HEK293 (cell line): Measurements from ENCODE around the gene BORCS5.
"Not testable (repeated sequence)": the region's sequence is repeated elsewhere in the genome, so short reads cannot be mapped to it uniquely, and the experiment has no call there.

Experiments
- CTCF ChIA-PET: fragments of 350-600 bp; formaldehyde crosslinking; extraction: SDS; loops from one replicate; lab custom pipeline; 2021; ENCODE audit warnings: antibody characterized with exemption; lab: Yijun Ruan, JAX
- POLR2A ChIA-PET: fragments of 300-600 bp; formaldehyde crosslinking; extraction: SDS; loops from one replicate; lab custom pipeline; 2020; ENCODE audit warnings: antibody characterized with exemption, inconsistent platforms; lab: Yijun Ruan, JAX
- H3K27ac ChIP-seq: fragments of 200-500 bp; sonication (Bioruptor generic); 2 replicates; pipeline ENCODE4 v1.5.1; 2014; ENCODE audit warnings: low read depth, low read length, control low read depth, inconsistent platforms; ENCODE audit errors: extremely low read depth
- H3K36me3 ChIP-seq, 2 experiments: fragments of 200-500 bp in 1 of 2; sonication (Bioruptor generic) in 1 of 2; 1 replicate in 1 of 2; 2 replicates in 1 of 2; pipeline ENCODE4 v1.5.1; 2014 to 2017; ENCODE audit warnings: inconsistent platforms in 2 of 2, low read length in 2 of 2; ENCODE audit not compliant: control insufficient read depth in 2 of 2, insufficient read depth in 1 of 2
- H3K4me1 ChIP-seq: fragments of 200-500 bp; sonication (Bioruptor generic); 2 replicates; pipeline ENCODE4 v1.5.1; 2014; ENCODE audit warnings: mild to moderate bottlenecking, low read length, inconsistent platforms; ENCODE audit not compliant: control insufficient read depth, insufficient read depth
- H3K4me3 ChIP-seq: 2 replicates; pipeline ENCODE4 v1.5.1; 2011; ENCODE audit warnings: low read depth, mild to moderate bottlenecking, control low read depth, low read length, moderate library complexity
- H3K9me3 ChIP-seq: fragments of 200-500 bp; sonication (Bioruptor generic); 2 replicates; pipeline ENCODE4 v1.5.1; 2014; ENCODE audit warnings: low read depth, low read length, inconsistent platforms; ENCODE audit not compliant: control insufficient read depth, insufficient read depth
- GFI1B ChIP-seq: fragments of 450-650 bp; formaldehyde crosslinking; IDR thresholded peaks from 2 replicates; pipeline ENCODE4 v1.5.1; 2016; ENCODE audit warnings: missing biosample characterization, missing genetic modification characterization
- RBAK ChIP-seq: fragments of 450-650 bp; formaldehyde crosslinking; IDR thresholded peaks from 2 replicates; pipeline ENCODE4 v1.5.1; 2016; ENCODE audit warnings: missing biosample characterization, missing genetic modification characterization
- SP7 ChIP-seq: fragments of 450-650 bp; formaldehyde crosslinking; IDR thresholded peaks from 2 replicates; pipeline ENCODE4 v1.5.1; 2016; ENCODE audit warnings: missing biosample characterization, missing genetic modification characterization
- ZBTB21 ChIP-seq: fragments of 450-650 bp; formaldehyde crosslinking; IDR thresholded peaks from 2 replicates; pipeline ENCODE4 v1.5.1; 2017; ENCODE audit warnings: missing biosample characterization, missing genetic modification characterization
- ZNF121 ChIP-seq: fragments of 450-650 bp; formaldehyde crosslinking; IDR thresholded peaks from 2 replicates; pipeline ENCODE4 v1.5.1; 2016; ENCODE audit warnings: missing biosample characterization, missing genetic modification characterization
- ZNF211 ChIP-seq: fragments of 450-650 bp; formaldehyde crosslinking; IDR thresholded peaks from 2 replicates; pipeline ENCODE4 v1.5.1; 2016; ENCODE audit warnings: low read depth, missing biosample characterization, missing genetic modification characterization
- ZNF23 ChIP-seq: fragments of 450-650 bp; formaldehyde crosslinking; IDR thresholded peaks from 2 replicates; pipeline ENCODE4 v1.5.1; 2016; ENCODE audit warnings: missing biosample characterization, missing genetic modification characterization, borderline replicate concordance
- ZNF239 ChIP-seq: fragments of 450-650 bp; formaldehyde crosslinking; IDR thresholded peaks from 2 replicates; pipeline ENCODE4 v1.5.1; 2016; ENCODE audit warnings: missing biosample characterization, missing genetic modification characterization
- ZNF266 ChIP-seq: fragments of 450-650 bp; formaldehyde crosslinking; IDR thresholded peaks from 2 replicates; pipeline ENCODE4 v1.5.1; 2016; ENCODE audit warnings: missing biosample characterization, missing genetic modification characterization, low read depth
- ZNF629 ChIP-seq: fragments of 450-650 bp; formaldehyde crosslinking; IDR thresholded peaks from 2 replicates; pipeline ENCODE4 v1.5.1; 2017; ENCODE audit warnings: missing biosample characterization, missing genetic modification characterization
- ZNF664 ChIP-seq: fragments of 450-650 bp; formaldehyde crosslinking; IDR thresholded peaks from 2 replicates; pipeline ENCODE4 v1.5.1; 2016; ENCODE audit warnings: missing biosample characterization, missing genetic modification characterization
- ZNF747 ChIP-seq: fragments of 450-650 bp; formaldehyde crosslinking; IDR thresholded peaks from 2 replicates; pipeline ENCODE4 v1.5.1; 2016; ENCODE audit warnings: missing biosample characterization, missing genetic modification characterization
- TF ChIP-seq, protein P1 (sequence below): fragments of 450-650 bp; formaldehyde crosslinking; IDR thresholded peaks from 2 replicates; pipeline ENCODE4 v1.5.1; 2016; ENCODE audit warnings: missing biosample characterization, missing genetic modification characterization
- TF ChIP-seq, protein P2 (sequence below): fragments of 450-650 bp; formaldehyde crosslinking; IDR thresholded peaks from 2 replicates; pipeline ENCODE4 v1.5.1; 2017; ENCODE audit warnings: missing biosample characterization, missing genetic modification characterization
- TF ChIP-seq, protein P3 (sequence below): fragments of 450-650 bp; formaldehyde crosslinking; IDR thresholded peaks from 2 replicates; pipeline ENCODE4 v1.5.1; 2016; ENCODE audit warnings: missing biosample characterization, missing genetic modification characterization
- TF ChIP-seq, protein P4 (sequence below): fragments of 450-650 bp; formaldehyde crosslinking; IDR thresholded peaks from 2 replicates; pipeline ENCODE4 v1.5.1; 2017; ENCODE audit warnings: missing biosample characterization, missing genetic modification characterization

BORCS5 gene

DNA sequence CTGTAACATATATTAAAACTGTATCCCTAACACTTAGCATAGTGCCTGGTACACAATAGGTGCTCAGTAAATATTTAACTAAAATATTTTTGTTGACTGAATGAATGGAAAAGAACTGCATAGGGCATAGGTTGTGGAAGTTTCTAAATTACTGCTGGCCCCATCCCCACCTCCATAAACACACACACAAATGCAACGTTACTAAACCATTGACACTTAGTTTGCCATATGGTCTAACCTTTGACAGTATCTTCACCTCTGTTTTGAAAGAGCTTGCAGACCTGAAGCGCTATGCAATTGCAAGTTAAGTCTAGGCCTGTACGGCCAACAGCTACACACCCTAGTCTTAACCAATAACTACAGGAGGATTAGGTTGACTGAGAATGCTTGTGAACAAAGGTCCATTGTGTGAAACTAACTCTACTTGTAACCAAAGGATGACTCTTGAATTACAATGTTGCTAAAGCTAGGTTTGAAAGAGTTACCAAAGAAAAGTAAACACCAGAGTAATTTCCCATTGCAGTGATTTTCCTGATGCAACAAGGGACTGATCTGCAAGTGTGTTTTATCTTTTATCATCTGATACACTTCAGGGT lies 5.9 kb upstream of the BORCS5 start:
- CTCF ChIA-PET, result interaction anchor here (0.6 to 1.1 kb wide), 3 partner anchors 23 to 315 kb away, joined by 3 to 10 read pairs (median 5); no protein-coding TSS in a partner anchor
- H3K4me1 ChIP-seq, result peaks cover 3% of the 10 kb centered on the region; the same call in 1 of the 2 replicates
- H3K9me3 ChIP-seq, result no peaks in the 10 kb centered on the region
- POLR2A ChIA-PET, result interaction anchor here (0.6 kb wide), 3 partner anchors 9 to 372 kb away, joined by 3 to 4 read pairs (median 3); no protein-coding TSS in a partner anchor
- no peak overlapping the region for H3K4me3 ChIP-seq
- H3K36me3 ChIP-seq, result no peaks in the 10 kb centered on the region
- TF ChIP-seq ZNF211 (no peak), GFI1B (tag by site-specific recombination) (peak; percentile 28; the same call in 1 of the 2 replicates), SP7 (no peak), ZNF747 (tag by site-specific recombination) (no peak), ZNF266 (no peak), ZNF239 (tag by site-specific recombination) (no peak), ZBTB21 (tag by site-specific recombination) (no peak), ZNF664 (tag by site-specific recombination) (peak; percentile 97), ZNF629 (no peak)
- TF ChIP-seq, protein P1, sequence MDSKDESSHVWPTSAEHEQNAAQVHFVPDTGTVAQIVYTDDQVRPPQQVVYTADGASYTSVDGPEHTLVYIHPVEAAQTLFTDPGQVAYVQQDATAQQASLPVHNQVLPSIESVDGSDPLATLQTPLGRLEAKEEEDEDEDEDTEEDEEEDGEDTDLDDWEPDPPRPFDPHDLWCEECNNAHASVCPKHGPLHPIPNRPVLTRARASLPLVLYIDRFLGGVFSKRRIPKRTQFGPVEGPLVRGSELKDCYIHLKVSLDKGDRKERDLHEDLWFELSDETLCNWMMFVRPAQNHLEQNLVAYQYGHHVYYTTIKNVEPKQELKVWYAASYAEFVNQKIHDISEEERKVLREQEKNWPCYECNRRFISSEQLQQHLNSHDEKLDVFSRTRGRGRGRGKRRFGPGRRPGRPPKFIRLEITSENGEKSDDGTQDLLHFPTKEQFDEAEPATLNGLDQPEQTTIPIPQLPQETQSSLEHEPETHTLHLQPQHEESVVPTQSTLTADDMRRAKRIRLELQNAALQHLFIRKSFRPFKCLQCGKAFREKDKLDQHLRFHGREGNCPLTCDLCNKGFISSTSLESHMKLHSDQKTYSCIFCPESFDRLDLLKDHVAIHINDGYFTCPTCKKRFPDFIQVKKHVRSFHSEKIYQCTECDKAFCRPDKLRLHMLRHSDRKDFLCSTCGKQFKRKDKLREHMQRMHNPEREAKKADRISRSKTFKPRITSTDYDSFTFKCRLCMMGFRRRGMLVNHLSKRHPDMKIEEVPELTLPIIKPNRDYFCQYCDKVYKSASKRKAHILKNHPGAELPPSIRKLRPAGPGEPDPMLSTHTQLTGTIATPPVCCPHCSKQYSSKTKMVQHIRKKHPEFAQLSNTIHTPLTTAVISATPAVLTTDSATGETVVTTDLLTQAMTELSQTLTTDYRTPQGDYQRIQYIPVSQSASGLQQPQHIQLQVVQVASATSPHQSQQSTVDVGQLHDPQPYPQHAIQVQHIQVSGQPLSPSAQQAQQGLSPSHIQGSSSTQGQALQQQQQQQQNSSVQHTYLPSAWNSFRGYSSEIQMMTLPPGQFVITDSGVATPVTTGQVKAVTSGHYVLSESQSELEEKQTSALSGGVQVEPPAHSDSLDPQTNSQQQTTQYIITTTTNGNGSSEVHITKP (tag by site-specific recombination), result no peak
- TF ChIP-seq, protein P2, sequence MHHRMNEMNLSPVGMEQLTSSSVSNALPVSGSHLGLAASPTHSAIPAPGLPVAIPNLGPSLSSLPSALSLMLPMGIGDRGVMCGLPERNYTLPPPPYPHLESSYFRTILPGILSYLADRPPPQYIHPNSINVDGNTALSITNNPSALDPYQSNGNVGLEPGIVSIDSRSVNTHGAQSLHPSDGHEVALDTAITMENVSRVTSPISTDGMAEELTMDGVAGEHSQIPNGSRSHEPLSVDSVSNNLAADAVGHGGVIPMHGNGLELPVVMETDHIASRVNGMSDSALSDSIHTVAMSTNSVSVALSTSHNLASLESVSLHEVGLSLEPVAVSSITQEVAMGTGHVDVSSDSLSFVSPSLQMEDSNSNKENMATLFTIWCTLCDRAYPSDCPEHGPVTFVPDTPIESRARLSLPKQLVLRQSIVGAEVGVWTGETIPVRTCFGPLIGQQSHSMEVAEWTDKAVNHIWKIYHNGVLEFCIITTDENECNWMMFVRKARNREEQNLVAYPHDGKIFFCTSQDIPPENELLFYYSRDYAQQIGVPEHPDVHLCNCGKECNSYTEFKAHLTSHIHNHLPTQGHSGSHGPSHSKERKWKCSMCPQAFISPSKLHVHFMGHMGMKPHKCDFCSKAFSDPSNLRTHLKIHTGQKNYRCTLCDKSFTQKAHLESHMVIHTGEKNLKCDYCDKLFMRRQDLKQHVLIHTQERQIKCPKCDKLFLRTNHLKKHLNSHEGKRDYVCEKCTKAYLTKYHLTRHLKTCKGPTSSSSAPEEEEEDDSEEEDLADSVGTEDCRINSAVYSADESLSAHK (tag by site-specific recombination), result no peak
- TF ChIP-seq, all 188 proteins: peak for 2
- 0 out of 2 replicates have a peak overlapping the region, but pooled peaks have one; percentile 69 for H3K27ac ChIP-seq

DNA sequence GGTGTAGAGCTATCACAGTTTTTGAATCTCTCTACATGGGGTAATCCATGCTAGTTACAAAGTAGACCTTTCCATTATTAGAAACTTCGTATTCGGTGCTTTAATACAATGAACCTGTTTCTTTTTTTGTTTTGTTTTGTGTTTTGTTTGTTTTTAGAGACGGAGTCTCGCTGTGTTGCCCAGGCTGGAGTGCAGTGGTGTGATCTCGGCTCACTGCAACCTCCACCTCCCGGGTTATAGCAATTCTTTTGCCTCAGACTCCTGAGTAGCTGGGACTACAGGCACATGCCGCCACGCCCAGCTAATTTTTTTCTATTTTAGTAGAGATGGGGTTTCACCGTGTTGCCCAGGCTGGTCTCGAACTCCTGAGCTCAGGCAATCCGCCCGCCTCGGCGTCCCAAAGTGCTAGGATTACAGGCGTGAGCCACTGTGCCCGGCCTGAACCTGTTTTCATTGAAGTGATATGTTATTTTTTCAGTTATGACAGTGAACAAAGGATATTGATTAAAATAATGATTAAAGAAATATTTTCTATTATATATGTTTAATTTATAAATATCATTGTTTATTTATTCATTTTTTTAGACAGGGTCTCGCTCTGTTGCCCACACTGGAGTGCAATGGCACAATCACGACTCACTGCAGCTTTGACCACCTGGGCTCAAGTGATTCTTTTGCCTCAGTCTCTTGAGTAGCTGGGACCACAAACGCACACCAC lies 5.3 kb upstream of the BORCS5 start:
- H3K27ac ChIP-seq, result not testable (repeated sequence)
- POLR2A ChIA-PET, result interaction anchor here (0.7 kb wide), 1 partner anchor 34 kb away, joined by 3 read pairs; no protein-coding TSS in a partner anchor

DNA sequence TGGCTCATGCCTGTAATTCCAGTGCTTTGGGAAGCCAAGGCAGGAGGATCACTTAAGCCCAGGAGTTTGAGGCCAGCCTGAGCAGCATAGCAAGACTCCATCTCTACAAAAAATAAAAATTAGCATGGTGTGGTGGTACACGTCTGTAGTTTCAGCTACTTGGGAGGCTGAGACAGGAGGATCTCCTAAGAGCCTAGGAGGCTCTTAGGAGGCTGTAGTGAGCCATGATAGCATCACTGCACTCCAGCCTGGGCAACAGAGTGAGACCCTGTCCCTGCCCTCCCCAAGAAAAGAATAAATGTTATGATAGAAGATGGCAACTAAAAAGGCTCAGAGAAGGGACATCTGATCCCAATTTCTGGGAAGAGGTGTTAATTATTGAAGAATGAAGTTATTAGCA lies 3.6 kb upstream of the BORCS5 start:
- Histone ChIP-seq H3K9me3 (no peaks in the 10 kb centered on the region), H3K4me1 (peaks cover 7% of the 10 kb centered on the region), H3K27ac (no peak overlapping the region), H3K4me3 (no peak overlapping the region), H3K36me3 (no peaks in the 10 kb centered on the region)
- ChIA-PET POLR2A (no interaction called here), CTCF (no interaction called here)
- TF ChIP-seq, protein P3, sequence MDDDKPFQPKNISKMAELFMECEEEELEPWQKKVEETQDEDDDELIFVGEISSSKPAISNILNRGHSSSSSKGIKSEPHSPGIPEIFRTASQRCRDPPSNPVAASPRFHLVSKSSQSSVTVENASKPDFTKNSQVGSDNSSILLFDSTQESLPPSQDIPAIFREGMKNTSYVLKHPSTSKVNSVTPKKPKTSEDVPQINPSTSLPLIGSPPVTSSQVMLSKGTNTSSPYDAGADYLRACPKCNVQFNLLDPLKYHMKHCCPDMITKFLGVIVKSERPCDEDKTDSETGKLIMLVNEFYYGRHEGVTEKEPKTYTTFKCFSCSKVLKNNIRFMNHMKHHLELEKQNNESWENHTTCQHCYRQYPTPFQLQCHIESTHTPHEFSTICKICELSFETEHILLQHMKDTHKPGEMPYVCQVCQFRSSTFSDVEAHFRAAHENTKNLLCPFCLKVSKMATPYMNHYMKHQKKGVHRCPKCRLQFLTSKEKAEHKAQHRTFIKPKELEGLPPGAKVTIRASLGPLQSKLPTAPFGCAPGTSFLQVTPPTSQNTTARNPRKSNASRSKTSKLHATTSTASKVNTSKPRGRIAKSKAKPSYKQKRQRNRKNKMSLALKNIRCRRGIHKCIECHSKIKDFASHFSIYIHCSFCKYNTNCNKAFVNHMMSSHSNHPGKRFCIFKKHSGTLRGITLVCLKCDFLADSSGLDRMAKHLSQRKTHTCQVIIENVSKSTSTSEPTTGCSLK, result no peak
- TF ChIP-seq RBAK (tag by site-specific recombination), result no peak
- TF ChIP-seq, protein P4, sequence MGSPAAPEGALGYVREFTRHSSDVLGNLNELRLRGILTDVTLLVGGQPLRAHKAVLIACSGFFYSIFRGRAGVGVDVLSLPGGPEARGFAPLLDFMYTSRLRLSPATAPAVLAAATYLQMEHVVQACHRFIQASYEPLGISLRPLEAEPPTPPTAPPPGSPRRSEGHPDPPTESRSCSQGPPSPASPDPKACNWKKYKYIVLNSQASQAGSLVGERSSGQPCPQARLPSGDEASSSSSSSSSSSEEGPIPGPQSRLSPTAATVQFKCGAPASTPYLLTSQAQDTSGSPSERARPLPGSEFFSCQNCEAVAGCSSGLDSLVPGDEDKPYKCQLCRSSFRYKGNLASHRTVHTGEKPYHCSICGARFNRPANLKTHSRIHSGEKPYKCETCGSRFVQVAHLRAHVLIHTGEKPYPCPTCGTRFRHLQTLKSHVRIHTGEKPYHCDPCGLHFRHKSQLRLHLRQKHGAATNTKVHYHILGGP (tag by site-specific recombination), result no peak
- 0 out of 2 replicates have a peak, but pooled peaks have one; percentile 27 for TF ChIP-seq ZNF121 (tag by site-specific recombination)
- no peak for TF ChIP-seq ZNF23 (tag by site-specific recombination)
- TF ChIP-seq ZNF664 (tag by site-specific recombination), result no peak

More for the DNA sequence above, 5.3 kb upstream of the BORCS5 start:
- not testable (repeated sequence) for H3K9me3 ChIP-seq, H3K4me3 ChIP-seq, H3K36me3 ChIP-seq, H3K4me1 ChIP-seq
- CTCF ChIA-PET, result interaction anchor here (0.6 to 1.1 kb wide), 3 partner anchors 23 to 315 kb away, joined by 3 to 10 read pairs (median 5); no protein-coding TSS in a partner anchor
